Gastrocnemius medialis (tissue), 4 donors: Measurements from ENCODE around the gene MINK1. TPM values are rescaled to one million over a fixed set of nuclear protein-coding genes. Genes with fewer than 3 reads are reported as not detected.
A peak's percentile ranks its signal among the peaks of the same experiment; 100 is the strongest.

Source experiments
- ATAC-seq, 2 donors: fragments of 150-250 bp; one replicate each; pipeline ENCODE4 v1.9.1; 2016
- DNase-seq, 2 donors: peaks; one replicate each; pipeline ENCODE4 v3.0.0-alpha.2; 2019
- H3K27ac ChIP-seq, 4 donors: fragments of 200-600 bp; sonication (generic); 1 replicate in 1 of 4; 2 replicates in 3 of 4; pipeline ENCODE4 v1.5.1; 2016 to 2018; ENCODE audit warnings: mild to moderate bottlenecking in 2 of 4, moderate library complexity in 1 of 4
- H3K27me3 ChIP-seq, 3 donors: fragments of 200-600 bp; sonication (generic) in 2 of 3; 1 replicate in 1 of 3; 2 replicates in 2 of 3; pipeline versions ENCODE4 v1.5.1 to v1.6.0; 2016 to 2019; ENCODE audit warnings: mild to moderate bottlenecking in 1 of 3, moderate library complexity in 1 of 3
- H3K36me3 ChIP-seq, 2 donors: fragments of 200-600 bp; sonication (generic) in 1 of 2; one replicate each; pipeline ENCODE4 v1.5.1; 2017 to 2018
- H3K4me1 ChIP-seq, 2 donors: fragments of 200-600 bp; sonication (generic) in 1 of 2; one replicate each; pipeline ENCODE4 v1.5.1; 2016 to 2017; ENCODE audit warnings: mild to moderate bottlenecking in 2 of 2
- H3K4me3 ChIP-seq, 4 donors: fragments of 200-600 bp; sonication (generic) in 3 of 4; 1 replicate in 1 of 4; 2 replicates in 3 of 4; pipeline ENCODE4 v1.5.1; 2016 to 2019; ENCODE audit warnings: mild to moderate bottlenecking in 2 of 4
- H3K9me3 ChIP-seq, 3 donors: fragments of 200-600 bp; sonication (generic) in 2 of 3; 1 replicate in 1 of 3; 2 replicates in 2 of 3; pipeline ENCODE4 v1.5.1; 2016 to 2019
- CTCF ChIP-seq, 5 experiments: fragments of 450-650 bp in 3 of 5; fragments of 200-600 bp in 2 of 5; sonication (generic) in 2 of 5; IDR thresholded peaks in 4 of 5; conservative IDR thresholded peaks in 1 of 5; 1 replicate in 4 of 5; 2 replicates in 1 of 5; pipeline ENCODE4 v1.5.1; 2016 to 2019; ENCODE audit warnings: antibody characterized with exemption in 5 of 5, mild to moderate bottlenecking in 3 of 5, moderate library complexity in 3 of 5
- POLR2A ChIP-seq, 2 donors: fragments of 450-650 bp; IDR thresholded peaks; one replicate each; pipeline ENCODE4 v1.6.1; 2017; ENCODE audit warnings: antibody characterized with exemption in 2 of 2, mild to moderate bottlenecking in 2 of 2, moderate library complexity in 2 of 2
- in situ Hi-C, 4 donors: fragments of 200-750 bp; cut with MboI; loops; one replicate each; pipeline versions ENCODE4 v1.15.0 to v1.8.0; 2017; ENCODE audit warnings: low sequenced_read_pairs in 4 of 4
- intact Hi-C: fragments of 100-400 bp; cut with DNase I; formaldehyde crosslinking; loops from one replicate; pipeline ENCODE4 v1.15.1; 2023; ENCODE audit warnings: low total_unique reads
- total RNA-seq, 4 donors: library from RNA; depleted of rRNA; stranded (reverse); fragments of >200 nt; gene quantifications; one replicate each; pipeline versions ENCODE4 v1.1.0 to v1.2.3, GENCODE V29; 2016

MINK1 gene
- total RNA-seq, 4 donors from 2014 or later: 11.7 to 20.2 (median 15.3) TPM

- no peak for TF ChIP-seq CTCF (IDR thresholded peaks at IDR 0.05 in 4 of 5, conservative IDR thresholded peaks at IDR 0.05 in 1 of 5)
- no peak for TF ChIP-seq POLR2A (IDR thresholded peaks at IDR 0.05)
- Histone ChIP-seq H3K36me3 (peaks cover 0 to 19% of the 10 kb centered on the region in 2 donors), H3K9me3 (no peaks in the 10 kb centered on the region), H3K27me3 (no peaks in the 10 kb centered on the region), H3K4me1 (no peaks in the 10 kb centered on the region), H3K27ac (no peak overlapping the region), H3K4me3 (no peak overlapping the region)
- ATAC-seq: no peak
- in situ Hi-C loops: loop anchor here in 2 of 4 donors (25.0 kb wide), 1 partner anchor 90 kb away; the partner anchor contains the start of genes GLTPD2 (in 2 of the 2), PSMB6 (in 2 of the 2) and VMO1 (in 2 of the 2)
- intact Hi-C loops: no loop called here
- no peak for DNase-seq
Measured at GRCh38 chr17:4877089-4877488, 43.9 kb downstream of the MINK1 start.

- DNase-seq (no peak), ATAC-seq (no peak)
- H3K27me3 ChIP-seq: no peaks in the 10 kb centered on the region
- intact Hi-C loops (no loop called here), in situ Hi-C loops (loop anchor here in 2 of 4 donors (25.0 kb wide), 1 partner anchor 92 kb away; the partner anchor contains the start of genes GLTPD2 (in 2 of the 2), PSMB6 (in 2 of the 2) and VMO1 (in 2 of the 2))
- no peak overlapping the region for H3K4me3 ChIP-seq
- H3K36me3 ChIP-seq: peaks cover 0 to 23% of the 10 kb centered on the region in 2 donors
- no peak overlapping the region for H3K27ac ChIP-seq
- H3K9me3 ChIP-seq: no peaks in the 10 kb centered on the region
- no peak for TF ChIP-seq CTCF (IDR thresholded peaks at IDR 0.05 in 4 of 5, conservative IDR thresholded peaks at IDR 0.05 in 1 of 5)
- TF ChIP-seq POLR2A (IDR thresholded peaks at IDR 0.05): no peak
- no peaks in the 10 kb centered on the region for H3K4me1 ChIP-seq
Measured at GRCh38 chr17:4879601-4880000, 46.5 kb downstream of the MINK1 start.

GRCh38 chr17:4880857-4881256 lies 47.7 kb downstream of the MINK1 start:
- no peaks in the 10 kb centered on the region for H3K4me1 ChIP-seq
- H3K9me3 ChIP-seq: no peaks in the 10 kb centered on the region
- in situ Hi-C loops (loop anchor here (10.0 to 25.0 kb wide), 3 partner anchors 94 to 166 kb away; partner anchors contain the start of genes GLTPD2 (in 3 of the 4), VMO1 (in 3 of the 4), PSMB6 (in 2 of the 4) and ARRB2 (in 1 of the 4)), intact Hi-C loops (no loop called here)
- H3K27ac ChIP-seq: no peak overlapping the region
- H3K27me3 ChIP-seq: no peaks in the 10 kb centered on the region
- TF ChIP-seq POLR2A (IDR thresholded peaks at IDR 0.05) (no peak), CTCF (IDR thresholded peaks at IDR 0.05 in 4 of 5, conservative IDR thresholded peaks at IDR 0.05 in 1 of 5) (no peak)
- peaks cover 0 to 35% of the 10 kb centered on the region in 2 donors for H3K36me3 ChIP-seq
- no peak for DNase-seq
- no peak overlapping the region for H3K4me3 ChIP-seq
- no peak for ATAC-seq

GRCh38 chr17:4881761-4882555 lies 48.8 kb downstream of the MINK1 start:
- no peaks in the 10 kb centered on the region for H3K4me1 ChIP-seq
- peaks cover 0 to 46% of the 10 kb centered on the region in 2 donors for H3K36me3 ChIP-seq
- H3K27ac ChIP-seq: no peak overlapping the region
- DNase-seq (no peak), ATAC-seq (peak in 1 of 2 donors; percentile 53)
- no peak overlapping the region for H3K4me3 ChIP-seq
- no peaks in the 10 kb centered on the region for H3K9me3 ChIP-seq
- TF ChIP-seq POLR2A (IDR thresholded peaks at IDR 0.05) (no peak), CTCF (IDR thresholded peaks at IDR 0.05 in 4 of 5, conservative IDR thresholded peaks at IDR 0.05 in 1 of 5) (peak; percentile 54 to 82 (median 68))
- intact Hi-C loops: no loop called here
- H3K27me3 ChIP-seq: no peaks in the 10 kb centered on the region
- in situ Hi-C loops: loop anchor here (10.0 to 25.0 kb wide), 3 partner anchors 95 to 167 kb away; partner anchors contain the start of genes GLTPD2 (in 3 of the 4), VMO1 (in 3 of the 4), PSMB6 (in 2 of the 4) and ARRB2 (in 1 of the 4)
